ENCODE results near the gene EIF4EBP3. TPM values are rescaled to one million over a fixed set of nuclear protein-coding genes. Genes with fewer than 3 reads are reported as not detected.

The EIF4EBP3 gene
- total RNA-seq, 1 experiment from 2014 or later, result 0.28 TPM

- no peak for DNase-seq
- Histone ChIP-seq H3K4me3 (ENCODE audit: insufficient read depth, low read depth, low read length) (no peak overlapping the region), H3K27me3 (ENCODE audit: control insufficient read depth, insufficient read depth, low read length) (no peaks in the 10 kb centered on the region), H3K36me3 (replicated peaks; ENCODE audit: control insufficient read depth, insufficient read depth, low read length) (peaks cover 26% of the 10 kb centered on the region)
Measured at GRCh38 chr5:140549237-140550144, 2.0 kb downstream of the EIF4EBP3 start.

GRCh38 chr5:140550147-140551079 lies 3.0 kb downstream of the EIF4EBP3 start:
- DNase-seq, result no peak
- no peaks in the 10 kb centered on the region for H3K27me3 ChIP-seq (ENCODE audit: control insufficient read depth, insufficient read depth, low read length)
- H3K36me3 ChIP-seq (replicated peaks; ENCODE audit: control insufficient read depth, insufficient read depth, low read length), result peaks cover 26% of the 10 kb centered on the region
- no peak overlapping the region for H3K4me3 ChIP-seq (ENCODE audit: insufficient read depth, low read depth, low read length)

GRCh38 chr5:140551872-140552271 lies 4.4 kb downstream of the EIF4EBP3 start:
- H3K27me3 ChIP-seq (ENCODE audit: control insufficient read depth, insufficient read depth, low read length), result no peaks in the 10 kb centered on the region
- no peak for DNase-seq
- H3K36me3 ChIP-seq (replicated peaks; ENCODE audit: control insufficient read depth, insufficient read depth, low read length), result peaks cover 26% of the 10 kb centered on the region
- no peak overlapping the region for H3K4me3 ChIP-seq (ENCODE audit: insufficient read depth, low read depth, low read length)

GRCh38 chr5:140553657-140554056 lies 6.2 kb downstream of the EIF4EBP3 start:
- no peak for DNase-seq
- peaks cover 26% of the 10 kb centered on the region for H3K36me3 ChIP-seq (replicated peaks; ENCODE audit: control insufficient read depth, insufficient read depth, low read length)
- H3K4me3 ChIP-seq (ENCODE audit: insufficient read depth, low read depth, low read length), result no peak overlapping the region
- no peaks in the 10 kb centered on the region for H3K27me3 ChIP-seq (ENCODE audit: control insufficient read depth, insufficient read depth, low read length)

GRCh38 chr5:140554454-140554853 lies 7.0 kb downstream of the EIF4EBP3 start:
- peaks cover 26% of the 10 kb centered on the region for H3K36me3 ChIP-seq (replicated peaks; ENCODE audit: control insufficient read depth, insufficient read depth, low read length)
- no peak overlapping the region for H3K4me3 ChIP-seq (ENCODE audit: insufficient read depth, low read depth, low read length)
- H3K27me3 ChIP-seq (ENCODE audit: control insufficient read depth, insufficient read depth, low read length), result no peaks in the 10 kb centered on the region

GRCh38 chr5:140555747-140556312 lies 8.4 kb downstream of the EIF4EBP3 start:
- no peak for DNase-seq
- Histone ChIP-seq H3K4me3 (ENCODE audit: insufficient read depth, low read depth, low read length) (peak overlapping the region; percentile 82), H3K36me3 (replicated peaks; ENCODE audit: control insufficient read depth, insufficient read depth, low read length) (peaks cover 17% of the 10 kb centered on the region), H3K27me3 (ENCODE audit: control insufficient read depth, insufficient read depth, low read length) (no peaks in the 10 kb centered on the region)

More at GRCh38 chr5:140554454-140554853, 7.0 kb downstream of the EIF4EBP3 start:
- DNase-seq, result no peak

GRCh38 chr5:140556438-140556837 lies 9.0 kb downstream of the EIF4EBP3 start:
- H3K4me3 ChIP-seq (ENCODE audit: insufficient read depth, low read depth, low read length), result peak overlapping the region; percentile 82
- DNase-seq, result no peak

GRCh38 chr5:140557136-140557805 lies 9.8 kb downstream of the EIF4EBP3 start, which contains the start of gene SRA1:
SRA1 (minus strand) TSS chr5:140557473; CDS start chr5:140557452, 21 bp downstream.
- peak; percentile 97 for DNase-seq
- H3K27me3 ChIP-seq (ENCODE audit: control insufficient read depth, insufficient read depth, low read length), result no peaks in the 10 kb centered on the region
- peak within 1 kb of the TSS; percentile 82 for H3K4me3 ChIP-seq (ENCODE audit: insufficient read depth, low read depth, low read length)
- peaks cover 6% of the 10 kb centered on the region for H3K36me3 ChIP-seq (replicated peaks; ENCODE audit: control insufficient read depth, insufficient read depth, low read length)

More at GRCh38 chr5:140556438-140556837, 9.0 kb downstream of the EIF4EBP3 start:
- H3K27me3 ChIP-seq (ENCODE audit: control insufficient read depth, insufficient read depth, low read length), result no peaks in the 10 kb centered on the region
- peaks cover 11% of the 10 kb centered on the region for H3K36me3 ChIP-seq (replicated peaks; ENCODE audit: control insufficient read depth, insufficient read depth, low read length)

GRCh38 chr5:140557965-140558364 lies 10.5 kb downstream of the EIF4EBP3 start:
- no peak for DNase-seq
- peak overlapping the region; percentile 82; the same call in 1 of the 2 replicates for H3K4me3 ChIP-seq (ENCODE audit: insufficient read depth, low read depth, low read length)
- no peaks in the 10 kb centered on the region for H3K27me3 ChIP-seq (ENCODE audit: control insufficient read depth, insufficient read depth, low read length)

GRCh38 chr5:140558542-140558941 lies 11.1 kb downstream of the EIF4EBP3 start:
- H3K4me3 ChIP-seq (ENCODE audit: insufficient read depth, low read depth, low read length), result no peak overlapping the region
- H3K27me3 ChIP-seq (ENCODE audit: control insufficient read depth, insufficient read depth, low read length), result no peaks in the 10 kb centered on the region
- peak; percentile 49 for DNase-seq
- H3K36me3 ChIP-seq (replicated peaks; ENCODE audit: control insufficient read depth, insufficient read depth, low read length), result peaks cover 4% of the 10 kb centered on the region

More at GRCh38 chr5:140557965-140558364, 10.5 kb downstream of the EIF4EBP3 start:
- peaks cover 6% of the 10 kb centered on the region for H3K36me3 ChIP-seq (replicated peaks; ENCODE audit: control insufficient read depth, insufficient read depth, low read length)

- H3K4me3 ChIP-seq (ENCODE audit: insufficient read depth, low read depth, low read length), result no peak overlapping the region
- no peaks in the 10 kb centered on the region for H3K27me3 ChIP-seq (ENCODE audit: control insufficient read depth, insufficient read depth, low read length)
- DNase-seq, result no peak
- H3K36me3 ChIP-seq (replicated peaks; ENCODE audit: control insufficient read depth, insufficient read depth, low read length), result peaks cover 1% of the 10 kb centered on the region
Measured at GRCh38 chr5:140560227-140560626, 12.8 kb downstream of the EIF4EBP3 start.

- Histone ChIP-seq H3K27me3 (ENCODE audit: control insufficient read depth, insufficient read depth, low read length) (no peaks in the 10 kb centered on the region), H3K36me3 (replicated peaks; ENCODE audit: control insufficient read depth, insufficient read depth, low read length) (peaks cover 7% of the 10 kb centered on the region), H3K4me3 (ENCODE audit: insufficient read depth, low read depth, low read length) (no peak overlapping the region)
- DNase-seq, result peak; percentile 10
Measured at GRCh38 chr5:140561753-140562523, 14.5 kb downstream of the EIF4EBP3 start.

GRCh38 chr5:140563596-140563995 lies 16.1 kb downstream of the EIF4EBP3 start:
- peak overlapping the region; percentile 79 for H3K4me3 ChIP-seq (ENCODE audit: insufficient read depth, low read depth, low read length)
- DNase-seq, result no peak
- no peaks in the 10 kb centered on the region for H3K27me3 ChIP-seq (ENCODE audit: control insufficient read depth, insufficient read depth, low read length)
- peaks cover 8% of the 10 kb centered on the region for H3K36me3 ChIP-seq (replicated peaks; ENCODE audit: control insufficient read depth, insufficient read depth, low read length)
